Non-pigmented ciliary epithelial cell (primary cell): ENCODE results near the gene SLX4IP.

ENCODE experiments used
- DNase-seq: peaks from one replicate; pipeline ENCODE4 v3.0.0-alpha.2; 2010; ENCODE audit warnings: low read depth

SLX4IP gene

GRCh38 chr20:10634683-10635411 lies 199.7 kb downstream of the SLX4IP start:
- DNase-seq = no peak

- no peak for DNase-seq
These were observed 200.5 kb downstream of the SLX4IP start for GRCh38 chr20:10635476-10636208.

GRCh38 chr20:10636326-10636818 lies 201.3 kb downstream of the SLX4IP start:
- no peak for DNase-seq

- DNase-seq = no peak
These were observed 202.0 kb downstream of the SLX4IP start for GRCh38 chr20:10637031-10637559.

- DNase-seq = no peak
These were observed 202.5 kb downstream of the SLX4IP start for GRCh38 chr20:10637563-10637962.

GRCh38 chr20:10639077-10639736 lies 204.1 kb downstream of the SLX4IP start:
- DNase-seq = no peak

- no peak for DNase-seq
These were observed 204.8 kb downstream of the SLX4IP start for GRCh38 chr20:10639737-10640556.

- no peak for DNase-seq
These were observed 205.8 kb downstream of the SLX4IP start for GRCh38 chr20:10640897-10641296.

- no peak for DNase-seq
These were observed 206.4 kb downstream of the SLX4IP start for GRCh38 chr20:10641467-10641866.

GRCh38 chr20:10641893-10642292 lies 206.8 kb downstream of the SLX4IP start:
- no peak for DNase-seq

- DNase-seq = no peak
These were observed 207.9 kb downstream of the SLX4IP start for GRCh38 chr20:10642856-10643559.

GRCh38 chr20:10643560-10643873 lies 208.4 kb downstream of the SLX4IP start:
- no peak for DNase-seq

- DNase-seq = no peak
These were observed 209.5 kb downstream of the SLX4IP start for GRCh38 chr20:10644458-10645204.

- DNase-seq = no peak
These were observed 210.1 kb downstream of the SLX4IP start for GRCh38 chr20:10645205-10645570.

- DNase-seq = no peak
These were observed 210.9 kb downstream of the SLX4IP start for GRCh38 chr20:10646006-10646405.

- no peak for DNase-seq
These were observed 211.8 kb downstream of the SLX4IP start for GRCh38 chr20:10646886-10647420.

GRCh38 chr20:10647471-10647870 lies 212.4 kb downstream of the SLX4IP start:
- no peak for DNase-seq

- no peak for DNase-seq
These were observed 212.8 kb downstream of the SLX4IP start for GRCh38 chr20:10647909-10648308.

GRCh38 chr20:10648651-10649050 lies 213.5 kb downstream of the SLX4IP start:
- DNase-seq = no peak

- no peak for DNase-seq
These were observed 214.1 kb downstream of the SLX4IP start for GRCh38 chr20:10649080-10649796.
